GM12878 (cell line): ENCODE measurements around the gene VAMP3. TPM values are rescaled to one million over a fixed set of nuclear protein-coding genes. Genes with fewer than 3 reads are reported as not detected.

Source experiments
- ATAC-seq: fragments of 200-7000 bp; cut with Tn5 transposase; 3 replicates; pipeline ENCODE4 v1.9.1; 2020; ENCODE audit warnings: mild to moderate bottlenecking, moderate library complexity
- BruUV-seq: library from RNA; stranded (reverse); fragments of 400-500 nt; replicated peaks from 2 replicates; lab custom pipeline; 2021; lab: Mats Ljungman, UMichigan
- CTCF ChIA-PET: fragments of 300-600 bp; sonication (Branson Sonifier 250); formaldehyde crosslinking; extraction: SDS; loops from one replicate; lab custom pipeline; 2021; ENCODE audit warnings: inconsistent platforms; lab: Yijun Ruan, JAX
- POLR2A ChIA-PET: fragments of 350-600 bp; formaldehyde crosslinking; extraction: SDS; loops from one replicate; lab custom pipeline; 2021; ENCODE audit warnings: inconsistent platforms; lab: Charles Lee
- RAD21 ChIA-PET: fragments of 300-600 bp; sonication (Branson Sonifier 250); formaldehyde crosslinking; loops from one replicate; lab custom pipeline; 2023; ENCODE audit warnings: antibody characterized with exemption; ENCODE audit not compliant: unreplicated experiment; lab: Charles Lee
- SMC1A ChIA-PET: fragments of 300-600 bp; sonication (Branson Sonifier 250); formaldehyde crosslinking; loops from one replicate; lab custom pipeline; 2023; ENCODE audit not compliant: unreplicated experiment, uncharacterized antibody; lab: Charles Lee
- DNase-seq: peaks from one replicate; pipeline ENCODE4 v3.0.0-alpha.2; 2011; ENCODE audit warnings: low read depth, low spot score
- FAIRE-seq: peaks from 3 replicates; lab custom pipeline; 2011; peaks lifted over from hg19 to GRCh38; lab: Jason Lieb, UNC
- H2AFZ ChIP-seq: 2 replicates; pipeline ENCODE4 v1.6.0; 2011; ENCODE audit warnings: low read depth, low read length, control low read depth; ENCODE audit not compliant: control insufficient read depth
- H3K27ac ChIP-seq: 2 replicates; pipeline ENCODE4 v1.5.1; 2011; ENCODE audit warnings: control low read depth; ENCODE audit not compliant: control insufficient read depth, insufficient read depth
- H3K27me3 ChIP-seq, 2 experiments: replicated peaks in 1 of 2; 2 replicates each; pipeline versions ENCODE4 v1.6.0 to v1.6.1; 2011; ENCODE audit warnings: low read length in 1 of 2; ENCODE audit not compliant: control insufficient read depth in 2 of 2, insufficient read depth in 2 of 2
- H3K36me3 ChIP-seq, 2 experiments: 2 replicates each; pipeline ENCODE4 v1.5.1; 2011; ENCODE audit warnings: low read length in 1 of 2; ENCODE audit not compliant: control insufficient read depth in 2 of 2, insufficient read depth in 2 of 2
- H3K4me1 ChIP-seq: 2 replicates; pipeline ENCODE4 v1.6.1; 2011; ENCODE audit warnings: mild to moderate bottlenecking, low read length, moderate library complexity, mixed read lengths; ENCODE audit not compliant: control insufficient read depth, insufficient read depth
- H3K4me2 ChIP-seq: 2 replicates; pipeline ENCODE4 v1.6.0; 2011; ENCODE audit warnings: control low read depth; ENCODE audit not compliant: control insufficient read depth, insufficient read depth
- H3K4me3 ChIP-seq: fragments of 200-600 bp; sonication (generic); 2 replicates; pipeline ENCODE4 v1.5.1; 2016
- H3K79me2 ChIP-seq: 2 replicates; pipeline ENCODE4 v1.6.0; 2011; ENCODE audit warnings: low read length; ENCODE audit not compliant: control insufficient read depth, insufficient read depth
- H3K9ac ChIP-seq: 2 replicates; pipeline ENCODE4 v1.8.0; 2011; ENCODE audit warnings: low read length, control low read depth, mixed read lengths; ENCODE audit not compliant: control insufficient read depth, insufficient read depth
- H3K9me3 ChIP-seq: replicated peaks from 3 replicates; pipeline ENCODE4 v1.5.1; 2011; ENCODE audit warnings: mild to moderate bottlenecking, low read length; ENCODE audit not compliant: control insufficient read depth, insufficient read depth
- H4K20me1 ChIP-seq: 2 replicates; pipeline ENCODE4 v1.6.0; 2011; ENCODE audit not compliant: control insufficient read depth, insufficient read depth
- CTCF ChIP-seq, 3 experiments: IDR thresholded peaks in 2 of 3; conservative IDR thresholded peaks in 1 of 3; 2 replicates each; pipeline ENCODE4 v1.5.1; 2011; ENCODE audit warnings: low read depth in 3 of 3, low read length in 3 of 3, mild to moderate bottlenecking in 3 of 3, control low read depth in 2 of 3, moderate library complexity in 2 of 3, inconsistent platforms in 1 of 3, mixed read lengths in 1 of 3; ENCODE audit not compliant: control insufficient read depth in 2 of 3, insufficient read depth in 1 of 3; ENCODE audit errors: extremely low read depth in 1 of 3
- GATAD2B ChIP-seq: fragments of 450-650 bp; conservative IDR thresholded peaks from 2 replicates; pipeline ENCODE4 v1.6.1; 2017; ENCODE audit warnings: low read depth, mild to moderate bottlenecking, moderate library complexity
- HCFC1 ChIP-seq: fragments of 150-350 bp; IDR thresholded peaks from 2 replicates; pipeline ENCODE4 v1.6.1; 2014; ENCODE audit warnings: low read length
- HDGF ChIP-seq: fragments of 450-650 bp; IDR thresholded peaks from 2 replicates; pipeline ENCODE4 v1.6.1; 2016; ENCODE audit warnings: antibody characterized with exemption
- IKZF2 ChIP-seq, 2 experiments: fragments of 450-650 bp; IDR thresholded peaks; 2 replicates each; pipeline ENCODE4 v1.6.1; 2017; ENCODE audit warnings: mild to moderate bottlenecking in 2 of 2, moderate library complexity in 2 of 2
- IRF5 ChIP-seq: fragments of 450-650 bp; IDR thresholded peaks from 2 replicates; pipeline ENCODE4 v1.6.1; 2017; ENCODE audit warnings: borderline replicate concordance
- JUND ChIP-seq: IDR thresholded peaks from 2 replicates; pipeline ENCODE4 v1.6.1; 2012; ENCODE audit warnings: low read depth, mild to moderate bottlenecking, low read length, improper control_type of control experiment, moderate library complexity
- MAX ChIP-seq: IDR thresholded peaks from 2 replicates; pipeline ENCODE4 v1.6.1; 2012; ENCODE audit warnings: low read depth, low read length, improper control_type of control experiment
- MLLT1 ChIP-seq: fragments of 450-650 bp; IDR thresholded peaks from 2 replicates; pipeline ENCODE4 v1.6.1; 2016; ENCODE audit warnings: mild to moderate bottlenecking
- MTA3 ChIP-seq: IDR thresholded peaks from 2 replicates; pipeline ENCODE4 v1.6.1; 2012; ENCODE audit warnings: low read length, inconsistent platforms, borderline replicate concordance
- PAX8 ChIP-seq: fragments of 450-650 bp; IDR thresholded peaks from 2 replicates; pipeline ENCODE4 v1.6.1; 2017; ENCODE audit warnings: mild to moderate bottlenecking, moderate library complexity
- STAT1 ChIP-seq: fragments of 450-650 bp; conservative IDR thresholded peaks from 2 replicates; pipeline ENCODE4 v1.6.1; 2014; ENCODE audit warnings: antibody characterized with exemption, mild to moderate bottlenecking
- WRNIP1 ChIP-seq: IDR thresholded peaks from 2 replicates; pipeline ENCODE4 v1.6.1; 2011; ENCODE audit warnings: low read depth, low read length, improper control_type of control experiment, borderline replicate concordance
- YBX1 ChIP-seq: fragments of 450-650 bp; IDR thresholded peaks from 2 replicates; pipeline ENCODE4 v1.6.1; 2016; ENCODE audit warnings: antibody characterized with exemption
- ZBTB11 ChIP-seq: fragments of 450-650 bp; formaldehyde crosslinking; IDR thresholded peaks from 2 replicates; pipeline ENCODE4 v1.5.0; 2022; ENCODE audit warnings: mild to moderate bottlenecking, missing genetic modification characterization
- ZNF207 ChIP-seq: fragments of 450-650 bp; IDR thresholded peaks from 2 replicates; pipeline ENCODE4 v1.6.1; 2014; ENCODE audit warnings: antibody characterized with exemption, mild to moderate bottlenecking, borderline replicate concordance
- ZNF622 ChIP-seq: fragments of 450-650 bp; IDR thresholded peaks from 2 replicates; pipeline ENCODE4 v1.6.1; 2017; ENCODE audit warnings: mild to moderate bottlenecking, inconsistent platforms
- WGBS: methylation state at CpG from one replicate; pipeline ENCODE4 v1.1.6; 2016; ENCODE audit warnings: low lambda C conversion rate; ENCODE audit not compliant: insufficient replicate concordance, insufficient coverage; ENCODE audit errors: missing lambda C conversion rate; 5-methylcytosine and 5-hydroxymethylcytosine counted together
- in situ Hi-C: fragments of 300-500 bp; cut with MboI; formaldehyde crosslinking; loops from 9 replicates; pipeline ENCODE4 v1.14.3; 2018; ENCODE audit warnings: mixed read lengths
- intact Hi-C: fragments of 100-400 bp; cut with micrococcal nuclease; formaldehyde crosslinking; loops from one replicate; pipeline ENCODE4 v1.14.2; 2022; ENCODE audit not compliant: unreplicated experiment
- polyA plus RNA-seq, 11 experiments: library from polyadenylated mRNA; depleted of rRNA in 4 of 11; unstranded in 6 of 11; stranded (reverse) in 5 of 11; fragments of >200 nt; fragmentation: Nextera tagmentation in 4 of 11; fragmentation: Illumina TruSeq in 1 of 11; extraction: Ambion mirVana in 4 of 11; extraction: Trizol in 1 of 11; gene quantifications; 1 replicate in 1 of 11; 2 replicates in 10 of 11; pipeline versions ENCODE4 v1.2.1 to v1.2.3, GENCODE V29; 2011 to 2016; ENCODE audit warnings: inconsistent platforms in 2 of 11, missing spikeins in 2 of 11, low read depth in 1 of 11
- total RNA-seq, 4 experiments: library from RNA; depleted of rRNA in 3 of 4; stranded (reverse); fragments of >200 nt in 3 of 4; fragmentation: Illumina TruSeq in 1 of 4; extraction: Trizol in 1 of 4; gene quantifications; 2 replicates each; pipeline versions ENCODE4 v1.2.1 to v1.2.3, GENCODE V29; 2013 to 2021

VAMP3 gene
- total and polyA plus RNA-seq, 10 of the 15 experiments (the other 5 are each of a cell fraction or from before 2014, with no cell fraction given), result 4.8 to 24.9 (median 9.7) TPM

GRCh38 chr1:7821282-7821681 lies 50.2 kb downstream of the VAMP3 start (continued):
- no peak for TF ChIP-seq CTCF (IDR thresholded peaks at IDR 0.05 in 2 of 3, conservative IDR thresholded peaks at IDR 0.05 in 1 of 3; ENCODE audit: control insufficient read depth in 2 of 3, extremely low read depth in 1 of 3, insufficient read depth in 1 of 3, low read depth in 3 of 3, low read length in 3 of 3)
- no peak for TF ChIP-seq STAT1
- no peak for TF ChIP-seq HCFC1
- no peak for TF ChIP-seq GATAD2B
- TF ChIP-seq, all 136 proteins: peak for 0

- H4K20me1 ChIP-seq, result no peaks in the 10 kb centered on the region
- intact Hi-C loops (no loop called here), in situ Hi-C loops (no loop called here)
- no peak overlapping the region for H3K4me3 ChIP-seq
- H3K27me3 ChIP-seq, result no peaks in the 10 kb centered on the region
- FAIRE-seq (no peak), ATAC-seq (no peak), DNase-seq (no peak)
- H3K9me3 ChIP-seq, result no peaks in the 10 kb centered on the region
- H3K36me3 ChIP-seq, result no peaks in the 10 kb centered on the region
- ChIA-PET POLR2A (no interaction called here), CTCF (no interaction called here), RAD21 (no interaction called here), SMC1A (no interaction called here)
- H3K4me1 ChIP-seq, result peaks cover 2% of the 10 kb centered on the region
- no peaks in the 10 kb centered on the region for H3K79me2 ChIP-seq
- H3K9ac ChIP-seq, result no peak overlapping the region
- no peak overlapping the region for H3K4me2 ChIP-seq
- no TSS peak for BruUV-seq
- 52% methylated on average over 8 of the region's 8 CpGs for WGBS
- H2AFZ ChIP-seq, result no peak overlapping the region
- no peak overlapping the region for H3K27ac ChIP-seq
- TF ChIP-seq MAX, result no peak
- no peak for TF ChIP-seq MLLT1
- TF ChIP-seq JUND, result no peak
- TF ChIP-seq ZBTB11, result no peak
- no peak for TF ChIP-seq YBX1
- TF ChIP-seq IRF5, result no peak
- no peak for TF ChIP-seq MTA3
- no peak for TF ChIP-seq ZNF622
- no peak for TF ChIP-seq ZNF207
- no peak for TF ChIP-seq PAX8
- no peak for TF ChIP-seq HDGF
- no peak for TF ChIP-seq WRNIP1
- TF ChIP-seq IKZF2 (IDR thresholded peaks at IDR 0.05), result no peak
Measured at GRCh38 chr1:7824701-7825100, 53.6 kb downstream of the VAMP3 start.
